OCI-LY7 (cell line): ENCODE results near the gene EMC9.

Source experiments
- CTCF ChIP-seq: fragments of 200-600 bp; sonication (generic); conservative IDR thresholded peaks from 2 replicates; pipeline ENCODE4 v1.5.1; 2014; ENCODE audit warnings: mild to moderate bottlenecking, antibody characterized with exemption, low read length, moderate library complexity, mixed read lengths
- EZH2phosphoT487 ChIP-seq: fragments of 200-600 bp; sonication (generic); IDR thresholded peaks from 2 replicates; pipeline ENCODE4 v1.6.1; 2018; ENCODE audit warnings: low read depth, borderline replicate concordance, mild to moderate bottlenecking, mixed run types, antibody characterized with exemption, low read length, moderate library complexity, mixed read lengths

- no peak for TF ChIP-seq CTCF
- TF ChIP-seq EZH2phosphoT487 = no peak
Measured at GRCh38 chr14:24178399-24179178, 37.2 kb upstream of the EMC9 start.
